ENCODE results near the gene SSTR1. TPM values are rescaled to one million over a fixed set of nuclear protein-coding genes. Genes with fewer than 3 reads are reported as not detected.

SSTR1 gene
- total RNA-seq, 1 experiment from 2014 or later: not detected

DNA sequence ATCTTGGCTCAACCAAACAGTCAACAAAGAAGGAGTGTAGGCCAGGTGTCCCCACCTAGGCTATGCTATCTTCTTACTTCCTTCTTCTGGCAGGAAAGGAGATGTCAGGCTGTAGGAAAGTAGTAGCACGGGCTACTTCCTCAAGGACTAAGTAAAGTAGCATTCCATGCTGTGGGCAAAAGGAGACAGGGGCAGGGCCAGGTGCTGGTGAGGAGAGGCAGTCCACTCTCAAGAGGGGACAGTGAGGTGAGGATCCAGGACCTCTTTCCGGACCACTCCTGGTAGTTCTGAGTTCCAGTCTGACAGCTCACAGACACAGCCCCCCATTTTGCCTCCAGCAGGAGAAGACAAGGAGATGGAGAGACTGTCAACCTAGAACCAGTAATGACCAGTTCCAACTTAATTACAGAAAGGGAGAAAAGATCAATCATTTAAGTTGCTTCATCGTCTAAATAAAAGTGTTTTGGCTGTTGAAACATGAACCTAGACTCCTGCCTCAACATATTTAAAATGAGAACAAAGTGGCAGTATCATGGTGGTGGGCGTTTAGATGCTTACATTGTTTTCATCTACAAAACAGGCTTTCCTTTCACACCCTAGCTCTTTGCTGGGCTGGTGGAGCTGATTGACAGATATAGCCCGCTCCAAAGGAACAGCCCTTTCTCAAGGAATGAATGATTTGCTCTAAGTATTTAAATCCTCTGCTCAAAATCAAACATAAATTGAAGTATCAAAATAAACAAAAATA, 5.1 kb upstream of the SSTR1 start (continued):
- TF ChIP-seq, protein P1, sequence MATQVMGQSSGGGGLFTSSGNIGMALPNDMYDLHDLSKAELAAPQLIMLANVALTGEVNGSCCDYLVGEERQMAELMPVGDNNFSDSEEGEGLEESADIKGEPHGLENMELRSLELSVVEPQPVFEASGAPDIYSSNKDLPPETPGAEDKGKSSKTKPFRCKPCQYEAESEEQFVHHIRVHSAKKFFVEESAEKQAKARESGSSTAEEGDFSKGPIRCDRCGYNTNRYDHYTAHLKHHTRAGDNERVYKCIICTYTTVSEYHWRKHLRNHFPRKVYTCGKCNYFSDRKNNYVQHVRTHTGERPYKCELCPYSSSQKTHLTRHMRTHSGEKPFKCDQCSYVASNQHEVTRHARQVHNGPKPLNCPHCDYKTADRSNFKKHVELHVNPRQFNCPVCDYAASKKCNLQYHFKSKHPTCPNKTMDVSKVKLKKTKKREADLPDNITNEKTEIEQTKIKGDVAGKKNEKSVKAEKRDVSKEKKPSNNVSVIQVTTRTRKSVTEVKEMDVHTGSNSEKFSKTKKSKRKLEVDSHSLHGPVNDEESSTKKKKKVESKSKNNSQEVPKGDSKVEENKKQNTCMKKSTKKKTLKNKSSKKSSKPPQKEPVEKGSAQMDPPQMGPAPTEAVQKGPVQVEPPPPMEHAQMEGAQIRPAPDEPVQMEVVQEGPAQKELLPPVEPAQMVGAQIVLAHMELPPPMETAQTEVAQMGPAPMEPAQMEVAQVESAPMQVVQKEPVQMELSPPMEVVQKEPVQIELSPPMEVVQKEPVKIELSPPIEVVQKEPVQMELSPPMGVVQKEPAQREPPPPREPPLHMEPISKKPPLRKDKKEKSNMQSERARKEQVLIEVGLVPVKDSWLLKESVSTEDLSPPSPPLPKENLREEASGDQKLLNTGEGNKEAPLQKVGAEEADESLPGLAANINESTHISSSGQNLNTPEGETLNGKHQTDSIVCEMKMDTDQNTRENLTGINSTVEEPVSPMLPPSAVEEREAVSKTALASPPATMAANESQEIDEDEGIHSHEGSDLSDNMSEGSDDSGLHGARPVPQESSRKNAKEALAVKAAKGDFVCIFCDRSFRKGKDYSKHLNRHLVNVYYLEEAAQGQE (IDR thresholded peaks at IDR 0.05; ENCODE audit: low read depth): no peak
- TF ChIP-seq SP1 (IDR thresholded peaks at IDR 0.05; ENCODE audit: low read depth): no peak
- TF ChIP-seq ZNF274 (IDR thresholded peaks at IDR 0.05; ENCODE audit: low read depth, low read length): no peak
- no peak for TF ChIP-seq POLR2AphosphoS5 (IDR thresholded peaks at IDR 0.05; ENCODE audit: low read depth, low read length)
- TF ChIP-seq, protein P2, sequence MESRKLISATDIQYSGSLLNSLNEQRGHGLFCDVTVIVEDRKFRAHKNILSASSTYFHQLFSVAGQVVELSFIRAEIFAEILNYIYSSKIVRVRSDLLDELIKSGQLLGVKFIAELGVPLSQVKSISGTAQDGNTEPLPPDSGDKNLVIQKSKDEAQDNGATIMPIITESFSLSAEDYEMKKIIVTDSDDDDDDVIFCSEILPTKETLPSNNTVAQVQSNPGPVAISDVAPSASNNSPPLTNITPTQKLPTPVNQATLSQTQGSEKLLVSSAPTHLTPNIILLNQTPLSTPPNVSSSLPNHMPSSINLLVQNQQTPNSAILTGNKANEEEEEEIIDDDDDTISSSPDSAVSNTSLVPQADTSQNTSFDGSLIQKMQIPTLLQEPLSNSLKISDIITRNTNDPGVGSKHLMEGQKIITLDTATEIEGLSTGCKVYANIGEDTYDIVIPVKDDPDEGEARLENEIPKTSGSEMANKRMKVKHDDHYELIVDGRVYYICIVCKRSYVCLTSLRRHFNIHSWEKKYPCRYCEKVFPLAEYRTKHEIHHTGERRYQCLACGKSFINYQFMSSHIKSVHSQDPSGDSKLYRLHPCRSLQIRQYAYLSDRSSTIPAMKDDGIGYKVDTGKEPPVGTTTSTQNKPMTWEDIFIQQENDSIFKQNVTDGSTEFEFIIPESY (IDR thresholded peaks at IDR 0.05; ENCODE audit: extremely low read depth, insufficient replicate concordance, low read length): no peak
- TF ChIP-seq RAD21 (IDR thresholded peaks at IDR 0.05; ENCODE audit: low read depth): no peak
- no peak for TF ChIP-seq SRF (IDR thresholded peaks at IDR 0.05; ENCODE audit: low read depth)
- TF ChIP-seq SIN3A (IDR thresholded peaks at IDR 0.05; ENCODE audit: low read depth): no peak
- no peak for TF ChIP-seq CBX3 (IDR thresholded peaks at IDR 0.05; ENCODE audit: low read depth)

Data from HCT116 (cell line).